Ovary (tissue), 9 donors: ENCODE measurements around the gene GJA4. TPM values are rescaled to one million over a fixed set of nuclear protein-coding genes. Genes with fewer than 3 reads are reported as not detected.

Experiments used
- DNase-seq, 5 donors: peaks; one replicate each; pipeline ENCODE4 v3.0.0-alpha.2; 2019 to 2020
- H3K27ac ChIP-seq, 2 donors: fragments of 200-600 bp; one replicate each; pipeline versions ENCODE4 v1.5.1 to v1.8.0; 2019 to 2022
- H3K27me3 ChIP-seq: fragments of 200-600 bp; one replicate; pipeline ENCODE4 v1.8.0; 2022
- H3K36me3 ChIP-seq: fragments of 200-600 bp; sonication (generic); one replicate; pipeline ENCODE4 v1.5.1; 2019
- H3K4me1 ChIP-seq: one replicate; pipeline ENCODE4 v1.8.1; 2013; ENCODE audit warnings: mild to moderate bottlenecking, moderate library complexity; ENCODE audit not compliant: insufficient read depth
- H3K4me3 ChIP-seq: fragments of 200-600 bp; sonication (generic); one replicate; pipeline ENCODE4 v1.5.1; 2017
- H3K9me3 ChIP-seq, 2 donors: fragments of 200-600 bp in 1 of 2; sonication (generic) in 1 of 2; one replicate each; pipeline versions ENCODE4 v1.5.1 to v1.8.1; 2013 to 2019; ENCODE audit warnings: mild to moderate bottlenecking in 1 of 2, moderate library complexity in 1 of 2
- CTCF ChIP-seq, 3 donors: fragments of 450-650 bp in 2 of 3; fragments of 200-600 bp in 1 of 3; IDR thresholded peaks; one replicate each; pipeline versions ENCODE4 v1.5.1 to v1.8.0; 2016 to 2022; ENCODE audit warnings: antibody characterized with exemption in 3 of 3, mild to moderate bottlenecking in 1 of 3
- EP300 ChIP-seq: sonication (generic); formaldehyde crosslinking; IDR thresholded peaks from one replicate; pipeline ENCODE4 v1.6.1; 2017; ENCODE audit warnings: antibody characterized with exemption
- POLR2A ChIP-seq: fragments of 450-650 bp; IDR thresholded peaks from one replicate; pipeline ENCODE4 v1.6.1; 2017; ENCODE audit warnings: antibody characterized with exemption, mild to moderate bottlenecking, moderate library complexity
- WGBS, 3 donors: extraction: QIAGEN DNeasy Blood & Tissue Kit in 1 of 3; methylation state at CpG; one replicate each; pipeline versions ENCODE4 v1.1.5 to v1.1.7; 2013 to 2017; 5-methylcytosine and 5-hydroxymethylcytosine counted together
- intact Hi-C, 4 donors: fragments of 100-400 bp; cut with DNase I; formaldehyde crosslinking; loops; one replicate each; pipeline versions ENCODE4 v1.11.0 to v1.15.1; 2022 to 2023
- polyA plus RNA-seq, 2 donors: library from polyadenylated mRNA; stranded (reverse); fragments of 200-250 nt in 1 of 2; fragments of 350-450 nt in 1 of 2; fragmentation: Illumina TruSeq in 1 of 2; extraction: RNeasy Lipid Tissue Mini Kit (QIAGEN cat#74804) in 1 of 2; gene quantifications; one replicate each; pipeline ENCODE4 v1.2.3, GENCODE V29; 2013 to 2014
- total RNA-seq, 7 donors: library from RNA; depleted of rRNA in 2 of 7; stranded (reverse); fragments of >200 nt in 2 of 7; fragmentation: NEBNext Ultra II Directional in 3 of 7; extraction: Animal tissue kit (Norgen Biotek cat#: 25700) in 3 of 7; gene quantifications; one replicate each; pipeline versions ENCODE4 v1.1.0 to v1.2.4, GENCODE V29; 2016 to 2023
- donor health status: DM: no; HTN: no; CAD: no; lungs with moderate emphysema.
- donor health status: DM: no; HTN: no; CAD: no.
- donor health status: Bipolar disorder and iron deficiency.
- donor health status: DM: yes; HTN: yes; CAD: no.
- donor health status: DM: no; HTN: no; CAD: no.
- donor health status: DM: yes; HTN: yes; CAD: no.

GJA4 gene
- total and polyA plus RNA-seq, 9 donors: 4.9 to 149 (median 9.5) TPM

GRCh38 chr1:34761776-34762307 lies 31.0 kb upstream of the GJA4 start:
- Histone ChIP-seq H3K27me3 (no peaks in the 10 kb centered on the region), H3K36me3 (no peaks in the 10 kb centered on the region), H3K27ac (no peak overlapping the region), H3K9me3 (no peaks in the 10 kb centered on the region), H3K4me1 (no peaks in the 10 kb centered on the region), H3K4me3 (no peak overlapping the region)
- intact Hi-C loops: no loop called here
- WGBS, 3 donors: 86 to 92% (median 87%) methylated on average over 13 of the region's 13 CpGs
- no peak for TF ChIP-seq POLR2A
- TF ChIP-seq EP300: no peak
- TF ChIP-seq CTCF (IDR thresholded peaks at IDR 0.05): no peak
- DNase-seq: no peak

GRCh38 chr1:34762474-34763141 lies 30.2 kb upstream of the GJA4 start:
- Histone ChIP-seq H3K4me3 (no peak overlapping the region), H3K9me3 (no peaks in the 10 kb centered on the region), H3K36me3 (no peaks in the 10 kb centered on the region), H3K27me3 (no peaks in the 10 kb centered on the region), H3K4me1 (no peaks in the 10 kb centered on the region), H3K27ac (no peak overlapping the region)
- WGBS, 3 donors: 57 to 66% (median 61%) methylated on average over 7 of the region's 7 CpGs
- no peak for DNase-seq
- TF ChIP-seq CTCF (IDR thresholded peaks at IDR 0.05): no peak
- no peak for TF ChIP-seq POLR2A
- TF ChIP-seq EP300: no peak
- intact Hi-C loops: no loop called here

GRCh38 chr1:34763142-34763781 lies 29.5 kb upstream of the GJA4 start:
- WGBS, 3 donors: 47 to 54% (median 48%) methylated on average over 8 of the region's 8 CpGs

GRCh38 chr1:34768856-34769255 lies 23.9 kb upstream of the GJA4 start:
- TF ChIP-seq EP300 (no peak), POLR2A (no peak), CTCF (IDR thresholded peaks at IDR 0.05) (no peak)
- 76 to 81% (median 79%) methylated on average over 3 of the region's 3 CpGs for WGBS, 3 donors

More at GRCh38 chr1:34763142-34763781, 29.5 kb upstream of the GJA4 start:
- no peaks in the 10 kb centered on the region for H3K27me3 ChIP-seq
- intact Hi-C loops: no loop called here
- H3K4me1 ChIP-seq: no peaks in the 10 kb centered on the region
- no peaks in the 10 kb centered on the region for H3K9me3 ChIP-seq
- TF ChIP-seq POLR2A (no peak), CTCF (IDR thresholded peaks at IDR 0.05) (no peak), EP300 (no peak)
- H3K36me3 ChIP-seq: no peaks in the 10 kb centered on the region
- DNase-seq: no peak
- H3K27ac ChIP-seq: no peak overlapping the region
- H3K4me3 ChIP-seq: no peak overlapping the region

More at GRCh38 chr1:34768856-34769255, 23.9 kb upstream of the GJA4 start:
- Histone ChIP-seq H3K9me3 (no peaks in the 10 kb centered on the region), H3K36me3 (no peaks in the 10 kb centered on the region), H3K27ac (no peak overlapping the region), H3K4me1 (no peaks in the 10 kb centered on the region), H3K4me3 (no peak overlapping the region), H3K27me3 (no peaks in the 10 kb centered on the region)
- no peak for DNase-seq
- intact Hi-C loops: no loop called here
